Stomach smooth muscle (tissue), 2 donors: ENCODE results near the gene PLK3.

Experiments
- H3K27ac ChIP-seq: one replicate; pipeline ENCODE4 v1.7.0; 2013; ENCODE audit warnings: mild to moderate bottlenecking, low read length, inconsistent platforms
- H3K27me3 ChIP-seq, 2 donors: one replicate each; pipeline ENCODE4 v1.7.0; 2013; ENCODE audit warnings: low read length in 2 of 2; ENCODE audit not compliant: insufficient read depth in 2 of 2, control insufficient read depth in 1 of 2
- H3K36me3 ChIP-seq, 2 donors: one replicate each; pipeline ENCODE4 v1.7.0; 2013; ENCODE audit warnings: low read length in 2 of 2; ENCODE audit not compliant: control insufficient read depth in 2 of 2, insufficient read depth in 2 of 2
- H3K4me1 ChIP-seq: one replicate; pipeline ENCODE4 v1.7.0; 2013; ENCODE audit warnings: low read length; ENCODE audit not compliant: control insufficient read depth, insufficient read depth
- H3K4me3 ChIP-seq, 2 donors: one replicate each; pipeline ENCODE4 v1.7.0; 2013; ENCODE audit warnings: low read length in 2 of 2
- H3K9ac ChIP-seq, 2 donors: one replicate each; pipeline ENCODE4 v1.7.0; 2013; ENCODE audit warnings: low read length in 2 of 2, mild to moderate bottlenecking in 1 of 2
- H3K9me3 ChIP-seq, 2 donors: one replicate each; pipeline ENCODE4 v1.7.0; 2013; ENCODE audit warnings: low read length in 2 of 2; ENCODE audit not compliant: control insufficient read depth in 2 of 2
- donor health status: healthy.
- donor health status: Pancreatic carcinoma.

Gene PLK3

GRCh38 chr1:44778705-44779576, 21.2 kb upstream of the PLK3 start:
- Histone ChIP-seq H3K9me3 (no peaks in the 10 kb centered on the region), H3K4me3 (no peak overlapping the region), H3K4me1 (peaks cover 26% of the 10 kb centered on the region), H3K36me3 (peaks cover 16 to 26% of the 10 kb centered on the region in 2 donors), H3K9ac (no peak overlapping the region), H3K27me3 (no peaks in the 10 kb centered on the region), H3K27ac (no peak overlapping the region)

GRCh38 chr1:44780583-44781121, 19.5 kb upstream of the PLK3 start:
- Histone ChIP-seq H3K4me1 (peaks cover 38% of the 10 kb centered on the region), H3K9me3 (no peaks in the 10 kb centered on the region), H3K4me3 (no peak overlapping the region), H3K36me3 (peaks cover 16 to 26% of the 10 kb centered on the region in 2 donors), H3K27ac (no peak overlapping the region), H3K9ac (no peak overlapping the region), H3K27me3 (no peaks in the 10 kb centered on the region)

GRCh38 chr1:44783697-44784093, 16.5 kb upstream of the PLK3 start:
- Histone ChIP-seq H3K27ac (no peak overlapping the region), H3K9ac (peak overlapping the region; percentile 24 to 60)

GRCh38 chr1:44784094-44785028, 15.8 kb upstream of the PLK3 start:
- Histone ChIP-seq H3K4me1 (peaks cover 32% of the 10 kb centered on the region), H3K27ac (no peak overlapping the region), H3K9me3 (no peaks in the 10 kb centered on the region), H3K9ac (peak overlapping the region; percentile 24 to 60), H3K27me3 (no peaks in the 10 kb centered on the region), H3K4me3 (peak overlapping the region; percentile 47 to 71), H3K36me3 (peaks cover 0 to 6% of the 10 kb centered on the region in 2 donors)

More at GRCh38 chr1:44783697-44784093, 16.5 kb upstream of the PLK3 start:
- Histone ChIP-seq H3K36me3 (peaks cover 0 to 12% of the 10 kb centered on the region in 2 donors), H3K4me1 (peaks cover 32% of the 10 kb centered on the region), H3K9me3 (no peaks in the 10 kb centered on the region), H3K4me3 (peak overlapping the region; percentile 6 to 71), H3K27me3 (no peaks in the 10 kb centered on the region)

- Histone ChIP-seq H3K27ac (no peak overlapping the region), H3K36me3 (peaks cover 0 to 6% of the 10 kb centered on the region in 2 donors), H3K9ac (no peak overlapping the region), H3K4me1 (peaks cover 32% of the 10 kb centered on the region), H3K9me3 (no peaks in the 10 kb centered on the region), H3K27me3 (no peaks in the 10 kb centered on the region), H3K4me3 (peak overlapping the region in 1 of 2 donors; percentile 71)
Observed at GRCh38 chr1:44785029-44785380, 15.2 kb upstream of the PLK3 start.

GRCh38 chr1:44785501-44786137, 14.6 kb upstream of the PLK3 start:
- Histone ChIP-seq H3K27ac (no peak overlapping the region), H3K9ac (peak overlapping the region; percentile 35 to 72), H3K4me1 (peaks cover 32% of the 10 kb centered on the region), H3K36me3 (peaks cover 0 to 4% of the 10 kb centered on the region in 2 donors), H3K4me3 (peak overlapping the region; percentile 62 to 75), H3K27me3 (no peaks in the 10 kb centered on the region), H3K9me3 (no peaks in the 10 kb centered on the region)

GRCh38 chr1:44786138-44786840, 13.9 kb upstream of the PLK3 start:
- no peaks in the 10 kb centered on the region for H3K9me3 ChIP-seq
- H3K36me3 ChIP-seq = no peaks in the 10 kb centered on the region
- H3K27me3 ChIP-seq = no peaks in the 10 kb centered on the region
- H3K4me1 ChIP-seq = peaks cover 32% of the 10 kb centered on the region
- H3K27ac ChIP-seq = peak overlapping the region; percentile 31
- H3K4me3 ChIP-seq = peak overlapping the region; percentile 62 to 75
- H3K9ac ChIP-seq = peak overlapping the region; percentile 35 to 72

- H3K27me3 ChIP-seq = no peaks in the 10 kb centered on the region
- peak overlapping the region in 1 of 2 donors; percentile 75 for H3K4me3 ChIP-seq
- no peaks in the 10 kb centered on the region for H3K36me3 ChIP-seq
- H3K4me1 ChIP-seq = peaks cover 32% of the 10 kb centered on the region
- peak overlapping the region; percentile 31 for H3K27ac ChIP-seq
- peak overlapping the region in 1 of 2 donors; percentile 72 for H3K9ac ChIP-seq
- H3K9me3 ChIP-seq = no peaks in the 10 kb centered on the region
Observed at GRCh38 chr1:44786841-44787426, 13.2 kb upstream of the PLK3 start.

- Histone ChIP-seq H3K27ac (no peak overlapping the region), H3K27me3 (no peaks in the 10 kb centered on the region)
Observed at GRCh38 chr1:44787506-44787905, 12.7 kb upstream of the PLK3 start.

More at GRCh38 chr1:44787506-44787905, 12.7 kb upstream of the PLK3 start:
- Histone ChIP-seq H3K9ac (no peak overlapping the region), H3K36me3 (no peaks in the 10 kb centered on the region), H3K4me3 (no peak overlapping the region), H3K4me1 (peaks cover 32% of the 10 kb centered on the region), H3K9me3 (no peaks in the 10 kb centered on the region)
